Measurements from ENCODE around the gene ETV5. TPM values are rescaled to one million over a fixed set of nuclear protein-coding genes. Genes with fewer than 3 reads are reported as not detected.

The ETV5 gene
- total and polyA plus RNA-seq, 9 of the 15 experiments (the other 6 are each of a cell fraction or from before 2014, with no cell fraction given) = 9.2 to 25.9 (median 15.9) TPM

DNA sequence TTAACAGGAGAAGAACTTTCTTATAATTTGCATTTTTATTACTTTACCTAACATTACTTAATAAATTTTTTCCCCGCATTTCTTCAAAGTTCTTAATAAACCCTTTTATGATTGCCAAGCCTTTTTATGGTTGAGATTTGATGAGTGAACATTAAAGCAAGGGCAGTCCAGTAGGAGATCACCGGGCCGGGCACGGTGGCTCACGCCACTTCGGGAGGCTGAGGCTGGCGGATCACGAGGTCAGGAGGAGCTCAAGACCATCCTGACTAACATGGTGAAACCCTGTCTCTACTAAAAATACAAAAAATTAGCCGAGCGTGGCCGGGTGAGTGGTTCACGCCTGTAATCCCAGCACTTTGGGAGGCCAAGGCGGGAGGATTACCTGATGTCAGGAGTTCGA is 109.7 kb downstream of the ETV5 start:
- FAIRE-seq (no peak), ATAC-seq (no peak), DNase-seq (ENCODE audit: extremely low read depth in 1 of 4, low spot score in 3 of 4) (no peak)
- Histone ChIP-seq H3K4me1 (replicated peaks in 1 of 2; ENCODE audit: control insufficient read depth in 2 of 2, insufficient read depth in 2 of 2, low read length in 2 of 2) (no peaks in the 10 kb centered on the region), H3K36me3 (ENCODE audit: control insufficient read depth, insufficient read depth, low read length) (no peaks in the 10 kb centered on the region), H2AFZ (ENCODE audit: low read depth, low read length) (no peak overlapping the region), H3K79me2 (ENCODE audit: control insufficient read depth, insufficient read depth, low read length) (no peaks in the 10 kb centered on the region), H3K9ac (ENCODE audit: insufficient read depth in 1 of 2, low read depth in 2 of 2, low read length in 2 of 2) (no peak overlapping the region), H4K20me1 (replicated peaks; ENCODE audit: control insufficient read depth, insufficient read depth, low read length) (no peaks in the 10 kb centered on the region), H3K9me1 (ENCODE audit: control insufficient read depth, insufficient read depth, low read length) (no peaks in the 10 kb centered on the region), H3K4me3 (no peak overlapping the region), H3K27me3 (ENCODE audit: control insufficient read depth in 2 of 2, insufficient read depth in 2 of 2, low read length in 2 of 2) (peaks cover 9 to 11% of the 10 kb centered on the region in 2 experiments), H3K27ac (ENCODE audit: extremely low read depth, low read depth, low read length) (no peak overlapping the region), H3K4me2 (ENCODE audit: insufficient read depth, low read length) (no peak overlapping the region), H3K9me3 (replicated peaks; ENCODE audit: control insufficient read depth, insufficient read depth, low read depth, low read length) (no peaks in the 10 kb centered on the region)
- ChIA-PET POLR2A (no interaction called here), CTCF (ENCODE audit: low intra/inter-chr PET ratio) (no interaction called here)
- 4% methylated on average over 14 of the region's 14 CpGs for WGBS (ENCODE audit: insufficient coverage, low coverage, missing lambda C conversion rate)
- TF ChIP-seq, protein P1, sequence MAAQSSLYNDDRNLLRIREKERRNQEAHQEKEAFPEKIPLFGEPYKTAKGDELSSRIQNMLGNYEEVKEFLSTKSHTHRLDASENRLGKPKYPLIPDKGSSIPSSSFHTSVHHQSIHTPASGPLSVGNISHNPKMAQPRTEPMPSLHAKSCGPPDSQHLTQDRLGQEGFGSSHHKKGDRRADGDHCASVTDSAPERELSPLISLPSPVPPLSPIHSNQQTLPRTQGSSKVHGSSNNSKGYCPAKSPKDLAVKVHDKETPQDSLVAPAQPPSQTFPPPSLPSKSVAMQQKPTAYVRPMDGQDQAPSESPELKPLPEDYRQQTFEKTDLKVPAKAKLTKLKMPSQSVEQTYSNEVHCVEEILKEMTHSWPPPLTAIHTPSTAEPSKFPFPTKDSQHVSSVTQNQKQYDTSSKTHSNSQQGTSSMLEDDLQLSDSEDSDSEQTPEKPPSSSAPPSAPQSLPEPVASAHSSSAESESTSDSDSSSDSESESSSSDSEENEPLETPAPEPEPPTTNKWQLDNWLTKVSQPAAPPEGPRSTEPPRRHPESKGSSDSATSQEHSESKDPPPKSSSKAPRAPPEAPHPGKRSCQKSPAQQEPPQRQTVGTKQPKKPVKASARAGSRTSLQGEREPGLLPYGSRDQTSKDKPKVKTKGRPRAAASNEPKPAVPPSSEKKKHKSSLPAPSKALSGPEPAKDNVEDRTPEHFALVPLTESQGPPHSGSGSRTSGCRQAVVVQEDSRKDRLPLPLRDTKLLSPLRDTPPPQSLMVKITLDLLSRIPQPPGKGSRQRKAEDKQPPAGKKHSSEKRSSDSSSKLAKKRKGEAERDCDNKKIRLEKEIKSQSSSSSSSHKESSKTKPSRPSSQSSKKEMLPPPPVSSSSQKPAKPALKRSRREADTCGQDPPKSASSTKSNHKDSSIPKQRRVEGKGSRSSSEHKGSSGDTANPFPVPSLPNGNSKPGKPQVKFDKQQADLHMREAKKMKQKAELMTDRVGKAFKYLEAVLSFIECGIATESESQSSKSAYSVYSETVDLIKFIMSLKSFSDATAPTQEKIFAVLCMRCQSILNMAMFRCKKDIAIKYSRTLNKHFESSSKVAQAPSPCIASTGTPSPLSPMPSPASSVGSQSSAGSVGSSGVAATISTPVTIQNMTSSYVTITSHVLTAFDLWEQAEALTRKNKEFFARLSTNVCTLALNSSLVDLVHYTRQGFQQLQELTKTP (IDR thresholded peaks at IDR 0.05; ENCODE audit: low read depth in 1 of 2, partially characterized antibody in 2 of 2) = no peak
- TF ChIP-seq GATAD2B (IDR thresholded peaks at IDR 0.05; ENCODE audit: borderline replicate concordance) (no peak), ATF7 (IDR thresholded peaks at IDR 0.05) (no peak)
- TF ChIP-seq, protein P2, sequence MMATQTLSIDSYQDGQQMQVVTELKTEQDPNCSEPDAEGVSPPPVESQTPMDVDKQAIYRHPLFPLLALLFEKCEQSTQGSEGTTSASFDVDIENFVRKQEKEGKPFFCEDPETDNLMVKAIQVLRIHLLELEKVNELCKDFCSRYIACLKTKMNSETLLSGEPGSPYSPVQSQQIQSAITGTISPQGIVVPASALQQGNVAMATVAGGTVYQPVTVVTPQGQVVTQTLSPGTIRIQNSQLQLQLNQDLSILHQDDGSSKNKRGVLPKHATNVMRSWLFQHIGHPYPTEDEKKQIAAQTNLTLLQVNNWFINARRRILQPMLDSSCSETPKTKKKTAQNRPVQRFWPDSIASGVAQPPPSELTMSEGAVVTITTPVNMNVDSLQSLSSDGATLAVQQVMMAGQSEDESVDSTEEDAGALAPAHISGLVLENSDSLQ (IDR thresholded peaks at IDR 0.05) = no peak
- BruUV-seq (replicated peaks) = no TSS peak
- in situ Hi-C loops (cut with MboI) (no loop called here), intact Hi-C loops (cut with micrococcal nuclease) (no loop called here)

All from K562 (cell line).